Stimulated activated CD4-positive, alpha-beta T cell treated with anti-CD3 and anti-CD28 coated beads, Interleukin-15, amount 100 ng/mL, for 24 hours (primary cell): ENCODE data around the gene RALA.
"Not testable (repeated sequence)": the region's sequence is repeated elsewhere in the genome, so short reads cannot be mapped to it uniquely, and the experiment has no call there.

Experiments
- DNase-seq: peaks from one replicate; pipeline ENCODE4 v3.0.0-alpha.2; 2020

Gene RALA

GRCh38 chr7:39691821-39692220, 68.4 kb downstream of the RALA start:
- DNase-seq: no peak

- not testable (repeated sequence) for DNase-seq
Measured at GRCh38 chr7:39693086-39693485, 69.7 kb downstream of the RALA start.

DNA sequence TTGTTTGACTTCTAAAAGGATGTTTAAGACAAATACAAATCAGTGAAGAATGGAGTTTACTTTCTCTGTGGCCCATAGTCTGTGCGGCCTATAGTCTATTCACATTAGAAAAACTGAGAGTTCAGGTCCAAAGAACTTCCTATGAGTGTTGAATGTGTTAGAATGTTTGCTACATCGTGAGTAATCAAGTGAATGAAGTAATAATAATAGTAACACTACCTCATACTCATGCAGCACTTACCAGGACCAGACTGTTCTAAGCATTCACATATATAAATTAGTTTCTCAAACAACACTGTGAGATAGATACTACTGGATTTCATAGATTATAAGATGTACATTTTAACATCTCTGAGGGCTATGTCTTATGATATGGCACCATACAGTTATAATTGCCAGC, 70.4 kb downstream of the RALA start:
- DNase-seq: no peak

GRCh38 chr7:39695852-39696586, 72.6 kb downstream of the RALA start:
- DNase-seq: no peak

- no peak for DNase-seq
Measured at GRCh38 chr7:39696631-39697030, 73.3 kb downstream of the RALA start.

DNA sequence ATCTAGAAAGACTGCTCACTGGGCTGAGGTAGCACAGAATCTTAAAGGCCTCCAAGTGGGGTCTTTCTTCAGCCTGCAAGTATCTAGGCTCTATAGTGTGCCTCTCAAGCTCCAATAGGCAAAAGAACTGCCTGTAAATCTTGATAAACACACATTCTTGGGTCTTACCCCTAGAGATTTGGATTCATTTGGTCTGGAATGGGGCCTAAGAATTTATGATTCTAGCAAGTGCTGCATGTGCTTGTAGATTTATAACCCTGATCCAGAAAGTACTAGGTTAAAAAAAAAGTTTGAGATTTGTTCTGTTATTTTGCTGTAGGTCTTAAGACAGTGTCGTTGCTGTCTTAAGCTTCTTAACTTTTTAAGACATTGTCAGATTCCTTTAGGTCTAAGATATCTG, 74.1 kb downstream of the RALA start:
- DNase-seq: no peak

- no peak for DNase-seq
Measured at GRCh38 chr7:39700165-39700564, 76.8 kb downstream of the RALA start.

DNA sequence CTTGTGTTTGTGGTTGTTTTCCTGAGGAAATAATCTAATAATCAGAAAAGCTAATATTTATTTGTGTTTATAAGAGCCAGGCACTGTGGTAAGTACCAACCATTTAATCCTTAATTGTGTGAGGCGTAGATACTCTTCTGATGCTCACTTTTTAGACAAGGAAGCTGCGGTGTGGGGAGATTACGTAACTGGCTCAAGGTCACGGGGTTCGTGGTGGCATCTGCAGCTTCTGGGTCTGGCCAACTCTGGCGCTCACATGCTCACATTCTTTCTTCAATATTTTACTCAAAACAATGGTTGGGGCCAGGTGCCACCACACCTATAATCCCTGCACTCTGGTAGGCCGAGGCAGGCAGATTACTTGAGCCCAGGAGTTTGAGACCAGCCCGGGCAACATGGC, 77.6 kb downstream of the RALA start:
- DNase-seq: no peak

DNA sequence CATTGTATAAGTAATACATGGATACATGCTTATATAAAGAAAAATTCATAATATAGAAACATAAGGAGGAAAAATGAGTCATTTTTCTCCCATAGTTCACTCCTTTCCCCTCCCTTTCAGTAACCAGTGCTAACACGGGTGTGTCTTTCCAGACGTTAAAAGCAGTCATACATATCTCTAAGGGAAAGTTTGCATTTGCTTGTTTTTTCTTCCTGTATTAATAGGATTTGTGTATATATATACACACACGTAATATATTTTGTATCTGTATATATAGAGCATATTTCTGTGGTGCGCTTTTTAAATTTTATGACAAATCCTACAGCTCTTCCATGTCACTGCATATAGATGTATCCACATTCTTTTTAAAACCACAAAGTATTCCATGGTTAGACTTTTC, 78.8 kb downstream of the RALA start:
- no peak for DNase-seq

DNA sequence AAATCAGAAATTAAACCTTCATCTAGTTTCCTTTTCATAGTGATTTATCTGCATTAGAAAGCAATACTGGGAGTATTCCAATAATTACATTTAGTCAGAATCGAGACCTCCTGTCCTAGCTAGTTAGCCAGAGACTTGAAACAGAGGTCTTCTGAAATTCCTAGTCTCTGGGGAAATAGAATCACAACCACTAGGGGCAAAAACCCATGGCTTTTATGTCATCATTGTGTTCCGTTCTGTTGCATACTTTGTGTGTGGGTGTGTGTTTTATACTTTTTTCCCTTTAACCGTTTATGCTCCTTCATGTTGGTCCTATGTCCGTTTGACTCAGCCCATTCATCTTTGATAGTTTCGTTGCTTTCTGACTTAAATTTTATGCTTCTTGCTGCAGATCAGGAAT, 79.8 kb downstream of the RALA start:
- DNase-seq: no peak

DNA sequence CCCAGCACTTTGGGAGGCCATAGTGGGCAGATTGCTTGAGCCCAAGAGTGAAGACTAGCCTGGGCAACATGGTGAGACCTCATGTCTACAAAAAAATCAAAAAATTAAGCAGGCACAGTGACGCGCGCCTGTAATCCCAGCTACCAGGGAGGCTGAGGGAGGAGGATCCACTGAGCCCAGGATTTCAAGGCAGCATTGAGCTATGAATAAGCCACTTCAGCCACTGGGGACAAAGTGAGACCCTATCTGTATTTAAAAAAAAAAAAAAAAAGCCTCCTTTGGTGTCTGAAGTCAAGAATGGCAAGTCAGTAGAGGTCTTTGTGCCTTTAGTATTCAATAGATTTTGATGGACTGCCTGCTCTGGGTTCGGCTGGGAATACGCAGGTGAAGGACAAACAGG, 85.7 kb downstream of the RALA start:
- DNase-seq: no peak

GRCh38 chr7:39709768-39710311, 86.5 kb downstream of the RALA start:
- DNase-seq: no peak

DNA sequence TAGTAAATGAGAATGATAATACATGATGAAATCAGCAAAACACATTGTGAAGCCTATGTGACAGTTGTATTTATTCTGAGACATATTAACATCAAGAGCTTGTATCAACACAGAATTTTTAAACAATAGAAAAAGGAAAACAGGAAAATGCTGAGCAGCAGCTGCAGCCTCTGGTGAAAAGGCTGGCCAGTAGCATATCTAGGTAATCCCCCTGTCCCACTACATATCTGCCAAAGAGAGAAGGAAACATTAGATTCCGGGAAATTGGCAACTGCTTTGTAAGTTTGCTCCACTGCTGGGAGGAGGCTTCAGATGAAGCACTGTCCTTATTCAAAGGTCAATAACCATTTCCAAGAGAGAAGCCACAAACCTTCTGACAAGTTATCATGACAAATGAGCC, 89.4 kb downstream of the RALA start:
- DNase-seq: no peak

- no peak for DNase-seq
Measured at GRCh38 chr7:39714447-39715091, 91.2 kb downstream of the RALA start.

- no peak for DNase-seq
Measured at GRCh38 chr7:39720586-39720985, 97.2 kb downstream of the RALA start.

DNA sequence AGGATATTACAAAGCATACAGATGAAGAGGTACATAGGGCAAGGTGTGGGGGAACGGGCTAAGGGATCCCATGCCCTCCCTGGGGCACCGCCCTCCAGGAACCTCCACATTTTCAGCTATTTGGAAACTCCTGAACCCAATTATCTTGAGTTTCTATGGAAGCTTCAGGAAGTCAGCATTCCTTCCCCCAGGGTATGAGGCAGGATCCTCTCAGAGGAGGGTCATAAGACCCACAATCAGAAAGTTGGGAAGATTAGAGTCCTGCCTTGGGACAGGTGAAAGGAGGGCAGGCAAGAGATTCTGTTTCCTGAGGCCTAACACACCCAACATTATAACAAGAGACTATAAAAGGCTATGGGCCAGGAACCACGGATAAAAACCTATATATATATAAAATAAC, 98.0 kb downstream of the RALA start:
- no peak for DNase-seq

DNA sequence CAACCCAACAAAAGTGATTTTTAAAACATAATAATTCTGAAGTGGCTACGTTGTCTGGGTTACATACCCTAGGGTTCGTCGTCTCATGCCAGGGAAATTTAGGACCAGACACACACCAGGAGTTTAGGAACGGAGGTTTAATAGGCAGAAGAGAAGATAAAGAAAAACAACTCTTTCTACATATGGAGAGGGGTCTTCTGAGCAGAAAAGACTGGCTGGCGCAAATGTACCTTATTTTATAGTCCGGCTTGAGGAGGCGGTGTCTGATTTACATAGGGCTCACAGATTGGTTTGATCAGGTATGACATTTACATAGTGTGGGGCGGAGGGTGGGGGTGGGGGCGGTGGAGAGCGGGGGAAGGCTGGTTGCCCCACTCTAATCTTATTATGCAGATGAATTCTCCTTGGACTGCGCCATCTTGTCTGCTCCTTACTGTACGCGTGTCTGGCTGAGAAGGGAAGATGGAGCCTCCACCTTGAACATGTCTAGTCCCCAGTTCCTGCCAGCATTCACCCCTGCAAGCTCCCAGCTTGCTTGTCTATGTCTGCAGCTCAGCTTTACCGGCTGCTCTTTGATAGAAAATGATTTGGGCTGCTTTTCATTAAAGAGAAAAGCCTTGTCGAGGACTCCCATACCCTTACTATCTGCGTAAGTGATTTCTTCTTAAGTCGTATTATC, 98.7 kb downstream of the RALA start:
- DNase-seq: no peak

- no peak for DNase-seq
Measured at GRCh38 chr7:39727231-39728012, 104.0 kb downstream of the RALA start.

- DNase-seq: peak; percentile 100
Measured at GRCh38 chr7:39732837-39733804, 109.7 kb downstream of the RALA start.

GRCh38 chr7:39733881-39734632, 110.7 kb downstream of the RALA start:
- DNase-seq: peak; percentile 14

DNA sequence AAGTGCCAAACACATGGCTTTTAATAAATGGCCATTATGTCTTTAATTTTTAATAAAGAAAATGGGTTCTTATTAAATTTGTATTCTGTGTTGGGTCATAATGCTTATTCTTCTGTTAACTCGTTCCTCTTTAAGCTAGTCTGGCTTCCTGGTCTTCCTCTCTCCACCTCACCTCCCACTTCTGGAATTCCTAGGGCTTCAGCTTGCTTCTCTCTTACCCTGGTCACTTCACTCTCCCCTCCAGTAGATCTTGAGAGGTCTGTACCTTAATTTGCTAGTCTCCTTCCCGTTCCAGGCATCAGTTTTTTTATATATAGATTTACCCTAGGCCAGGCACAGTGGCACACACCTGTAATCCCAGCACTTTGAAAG, 111.2 kb downstream of the RALA start:
- no peak for DNase-seq
